Measurements from ENCODE around the gene ABHD1. TPM values are rescaled to one million over a fixed set of nuclear protein-coding genes. Genes with fewer than 3 reads are reported as not detected.
"Not testable (repeated sequence)": the region's sequence is repeated elsewhere in the genome, so short reads cannot be mapped to it uniquely, and the experiment has no call there.

The ABHD1 gene
- total RNA-seq, 3 donors from 2014 or later (not counting 1 experiment from before 2014, with no cell fraction given) = 0.88 to 2.4 (median 1.2) TPM

- TF ChIP-seq, protein P1, sequence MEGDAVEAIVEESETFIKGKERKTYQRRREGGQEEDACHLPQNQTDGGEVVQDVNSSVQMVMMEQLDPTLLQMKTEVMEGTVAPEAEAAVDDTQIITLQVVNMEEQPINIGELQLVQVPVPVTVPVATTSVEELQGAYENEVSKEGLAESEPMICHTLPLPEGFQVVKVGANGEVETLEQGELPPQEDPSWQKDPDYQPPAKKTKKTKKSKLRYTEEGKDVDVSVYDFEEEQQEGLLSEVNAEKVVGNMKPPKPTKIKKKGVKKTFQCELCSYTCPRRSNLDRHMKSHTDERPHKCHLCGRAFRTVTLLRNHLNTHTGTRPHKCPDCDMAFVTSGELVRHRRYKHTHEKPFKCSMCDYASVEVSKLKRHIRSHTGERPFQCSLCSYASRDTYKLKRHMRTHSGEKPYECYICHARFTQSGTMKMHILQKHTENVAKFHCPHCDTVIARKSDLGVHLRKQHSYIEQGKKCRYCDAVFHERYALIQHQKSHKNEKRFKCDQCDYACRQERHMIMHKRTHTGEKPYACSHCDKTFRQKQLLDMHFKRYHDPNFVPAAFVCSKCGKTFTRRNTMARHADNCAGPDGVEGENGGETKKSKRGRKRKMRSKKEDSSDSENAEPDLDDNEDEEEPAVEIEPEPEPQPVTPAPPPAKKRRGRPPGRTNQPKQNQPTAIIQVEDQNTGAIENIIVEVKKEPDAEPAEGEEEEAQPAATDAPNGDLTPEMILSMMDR (IDR thresholded peaks at IDR 0.05) = no peak
- Mint-ChIP-seq H3K36me3 (no peaks in the 10 kb centered on the region), H3K27me3 (ENCODE audit: low read depth in 2 of 2) (peaks cover 8 to 14% of the 10 kb centered on the region in 2 donors), H3K9me3 (no peaks in the 10 kb centered on the region), H3K27ac (no peak overlapping the region), H3K4me3 (no peak overlapping the region), H3K4me1 (peaks cover 0 to 5% of the 10 kb centered on the region in 2 donors)
- Histone ChIP-seq H3K27ac (ENCODE audit: low read length) (no peak overlapping the region), H3K4me1 (ENCODE audit: control insufficient read depth, insufficient read depth, low read length) (peaks cover 5% of the 10 kb centered on the region), H3K4me3 (ENCODE audit: low read length) (no peak overlapping the region), H3K27me3 (ENCODE audit: control insufficient read depth, insufficient read depth, low read length) (no peaks in the 10 kb centered on the region), H3K36me3 (ENCODE audit: control insufficient read depth, insufficient read depth, low read length) (no peaks in the 10 kb centered on the region), H3K9me3 (ENCODE audit: control insufficient read depth, insufficient read depth, low read length) (no peaks in the 10 kb centered on the region)
- intact Hi-C loops (cut with micrococcal nuclease) = loop anchor here (5.0 kb wide), 1 partner anchor 108 kb away; the partner anchor contains the start of gene TRIM54
- no peak for DNase-seq
- ATAC-seq = no peak
- WGBS (ENCODE audit: insufficient coverage) = 72% methylated on average over 6 of the region's 6 CpGs
Measured at GRCh38 chr2:27174638-27175037, 51.0 kb downstream of the ABHD1 start.

GRCh38 chr2:27175330-27175729, 51.7 kb downstream of the ABHD1 start:
- Histone ChIP-seq H3K27ac (ENCODE audit: low read length) (no peak overlapping the region), H3K27me3 (ENCODE audit: control insufficient read depth, insufficient read depth, low read length) (no peaks in the 10 kb centered on the region), H3K9me3 (ENCODE audit: control insufficient read depth, insufficient read depth, low read length) (no peaks in the 10 kb centered on the region), H3K4me1 (ENCODE audit: control insufficient read depth, insufficient read depth, low read length) (no peaks in the 10 kb centered on the region), H3K4me3 (ENCODE audit: low read length) (no peak overlapping the region), H3K36me3 (ENCODE audit: control insufficient read depth, insufficient read depth, low read length) (no peaks in the 10 kb centered on the region)
- intact Hi-C loops (cut with micrococcal nuclease) = no loop called here
- peaks cover 14% of the 10 kb centered on the region in 2 donors for H3K27me3 Mint-ChIP-seq (ENCODE audit: low read depth in 2 of 2)
- H3K36me3 Mint-ChIP-seq = no peaks in the 10 kb centered on the region
- ATAC-seq (no peak), DNase-seq (no peak)
- no peak overlapping the region for H3K27ac Mint-ChIP-seq
- peaks cover 0 to 4% of the 10 kb centered on the region in 2 donors for H3K4me1 Mint-ChIP-seq
- WGBS (ENCODE audit: insufficient coverage) = 91% methylated on average over 6 of the region's 8 CpGs
- H3K9me3 Mint-ChIP-seq = no peaks in the 10 kb centered on the region
- TF ChIP-seq, protein P1 (IDR thresholded peaks at IDR 0.05) = no peak
- H3K4me3 Mint-ChIP-seq = no peak overlapping the region

DNA sequence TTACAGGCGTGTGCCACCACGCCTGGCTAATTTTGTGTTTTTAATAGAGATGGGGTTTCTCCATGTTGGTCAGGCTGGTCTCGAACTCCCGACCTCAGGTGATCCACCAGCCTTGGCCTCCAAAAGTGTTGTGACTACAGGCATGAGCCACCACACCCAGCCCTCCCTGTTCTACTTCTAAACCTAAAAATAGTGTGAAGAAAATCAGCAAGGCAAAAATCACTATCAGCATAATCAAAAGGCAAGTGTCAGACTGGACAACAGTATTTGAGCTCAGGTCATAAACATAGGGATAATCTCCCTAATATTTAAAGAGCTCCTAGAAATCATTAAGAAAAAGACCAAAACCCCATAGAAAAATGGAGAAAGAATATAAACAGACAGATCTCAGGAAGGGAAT, 52.2 kb downstream of the ABHD1 start:
- H3K27ac ChIP-seq (ENCODE audit: low read length); H3K27me3 ChIP-seq (ENCODE audit: control insufficient read depth, insufficient read depth, low read length); H3K36me3 Mint-ChIP-seq; H3K36me3 ChIP-seq (ENCODE audit: control insufficient read depth, insufficient read depth, low read length); ATAC-seq; H3K9me3 ChIP-seq (ENCODE audit: control insufficient read depth, insufficient read depth, low read length); H3K4me3 Mint-ChIP-seq; H3K4me1 ChIP-seq (ENCODE audit: control insufficient read depth, insufficient read depth, low read length); intact Hi-C loops (cut with micrococcal nuclease); H3K4me1 Mint-ChIP-seq; H3K9me3 Mint-ChIP-seq; H3K27ac Mint-ChIP-seq; H3K4me3 ChIP-seq (ENCODE audit: low read length); DNase-seq: not testable (repeated sequence)
- H3K27me3 Mint-ChIP-seq (ENCODE audit: low read depth in 2 of 2) = peaks cover 12 to 14% of the 10 kb centered on the region in 2 donors
- 85% methylated on average over 4 of the region's 4 CpGs for WGBS (ENCODE audit: insufficient coverage)

GRCh38 chr2:27177441-27178351, 54.1 kb downstream of the ABHD1 start:
- Histone ChIP-seq H3K27me3 (ENCODE audit: control insufficient read depth, insufficient read depth, low read length) (no peaks in the 10 kb centered on the region), H3K4me3 (ENCODE audit: low read length) (no peak overlapping the region), H3K9me3 (ENCODE audit: control insufficient read depth, insufficient read depth, low read length) (no peaks in the 10 kb centered on the region), H3K4me1 (ENCODE audit: control insufficient read depth, insufficient read depth, low read length) (no peaks in the 10 kb centered on the region), H3K36me3 (ENCODE audit: control insufficient read depth, insufficient read depth, low read length) (no peaks in the 10 kb centered on the region), H3K27ac (ENCODE audit: low read length) (no peak overlapping the region)
- H3K27me3 Mint-ChIP-seq (ENCODE audit: low read depth in 2 of 2) = peaks cover 23 to 26% of the 10 kb centered on the region in 2 donors
- TF ChIP-seq, protein P1 (IDR thresholded peaks at IDR 0.05) = no peak
- no peaks in the 10 kb centered on the region for H3K4me1 Mint-ChIP-seq
- 78% methylated on average over 15 of the region's 15 CpGs for WGBS (ENCODE audit: insufficient coverage)
- DNase-seq = no peak
- no peaks in the 10 kb centered on the region for H3K36me3 Mint-ChIP-seq
- intact Hi-C loops (cut with micrococcal nuclease) = no loop called here
- no peak overlapping the region for H3K4me3 Mint-ChIP-seq
- no peak overlapping the region for H3K27ac Mint-ChIP-seq
- ATAC-seq = no peak
- H3K9me3 Mint-ChIP-seq = no peaks in the 10 kb centered on the region
